Endothelial cell of umbilical vein (primary cell): ENCODE results near the gene AGR2.

ENCODE experiments used
- CTCF ChIP-seq, 2 donors: IDR thresholded peaks; 1 replicate in 1 of 2; 2 replicates in 1 of 2; pipeline ENCODE4 v1.5.1; 2011; ENCODE audit warnings: low read length in 2 of 2, mild to moderate bottlenecking in 2 of 2, moderate library complexity in 2 of 2, control low read depth in 1 of 2, inconsistent platforms in 1 of 2, low read depth in 1 of 2; ENCODE audit not compliant: insufficient read depth in 1 of 2; ENCODE audit errors: extremely low read depth in 1 of 2
- EZH2 ChIP-seq: IDR thresholded peaks from 2 replicates; pipeline ENCODE4 v1.6.1; 2012; ENCODE audit warnings: borderline replicate concordance, low read depth, mild to moderate bottlenecking, moderate library complexity, low read length, inconsistent platforms; ENCODE audit not compliant: severe bottlenecking
- FOS ChIP-seq: IDR thresholded peaks from 2 replicates; pipeline ENCODE4 v1.6.1; 2011; ENCODE audit warnings: mild to moderate bottlenecking, low read length, moderate library complexity, borderline replicate concordance; ENCODE audit not compliant: insufficient read depth
- JUN ChIP-seq: IDR thresholded peaks from 2 replicates; pipeline ENCODE4 v1.6.1; 2011; ENCODE audit warnings: borderline replicate concordance, low read depth; ENCODE audit not compliant: insufficient read length, insufficient read depth
- MAX ChIP-seq: IDR thresholded peaks from 2 replicates; pipeline ENCODE4 v1.6.1; 2011; ENCODE audit not compliant: insufficient read depth, insufficient read length
- MYC ChIP-seq: IDR thresholded peaks from one replicate; pipeline ENCODE4 v1.6.1; 2011; ENCODE audit warnings: mild to moderate bottlenecking, low read depth, low read length
- POLR2A ChIP-seq: IDR thresholded peaks from 2 replicates; pipeline ENCODE4 v1.6.1; 2012; ENCODE audit warnings: low read depth, mild to moderate bottlenecking, control low read depth, low read length
- POLR2AphosphoS5 ChIP-seq: IDR thresholded peaks from 2 replicates; pipeline ENCODE4 v1.6.1; 2012; ENCODE audit warnings: low read depth, mild to moderate bottlenecking, control low read depth, low read length, moderate library complexity; ENCODE audit not compliant: insufficient read depth

GRCh38 chr7:16838386-16838785 is 33.6 kb upstream of the AGR2 start:
- TF ChIP-seq POLR2A (no peak), CTCF (IDR thresholded peaks at IDR 0.05; ENCODE audit: extremely low read depth in 1 of 2, insufficient read depth in 1 of 2, low read depth in 1 of 2, low read length in 2 of 2) (no peak), POLR2AphosphoS5 (no peak), FOS (no peak), MAX (no peak), JUN (no peak), EZH2 (no peak), MYC (no peak)
